H1 (cell line): Measurements from ENCODE around the gene KLHL41. TPM values are rescaled to one million over a fixed set of nuclear protein-coding genes. Genes with fewer than 3 reads are reported as not detected.

ENCODE experiments used
- CTCF ChIA-PET: fragments of 300-600 bp; sonication (Branson Sonifier 250); formaldehyde crosslinking; loops from one replicate; lab custom pipeline; 2021; ENCODE audit not compliant: partially characterized antibody; lab: Charles Lee
- POLR2A ChIA-PET: fragments of 300-600 bp; sonication (Branson Sonifier 250); formaldehyde crosslinking; loops from one replicate; lab custom pipeline; 2021; ENCODE audit warnings: inconsistent platforms; ENCODE audit not compliant: partially characterized antibody; lab: Charles Lee
- DNase-seq, 2 experiments: peaks; one replicate each; pipeline versions ENCODE4 v3.0.0 to v3.0.0-alpha.2; 2010 to 2022; ENCODE audit warnings: low spot score in 2 of 2, low read depth in 1 of 2, mixed read lengths in 1 of 2
- FAIRE-seq: peaks from 2 replicates; lab custom pipeline; 2011; peaks lifted over from hg19 to GRCh38; lab: Jason Lieb, UNC
- H2AFZ ChIP-seq: 2 replicates; pipeline ENCODE4 v1.8.1; 2012; ENCODE audit warnings: low read length, inconsistent platforms
- H2AK5ac ChIP-seq: 2 replicates; pipeline ENCODE4 v1.6.1; 2013; ENCODE audit warnings: low read depth, low read length
- H2BK120ac ChIP-seq: replicated peaks from 2 replicates; pipeline ENCODE3; 2013; ENCODE audit warnings: low read depth, low read length, inconsistent platforms
- H2BK12ac ChIP-seq: 2 replicates; pipeline ENCODE4 v1.6.1; 2013; ENCODE audit warnings: low read depth, low read length
- H2BK15ac ChIP-seq: 2 replicates; pipeline ENCODE4 v1.6.1; 2013; ENCODE audit warnings: low read length
- H2BK20ac ChIP-seq: 2 replicates; pipeline ENCODE4 v1.6.1; 2013; ENCODE audit warnings: low read length
- H2BK5ac ChIP-seq: 2 replicates; pipeline ENCODE4 v1.6.1; 2013; ENCODE audit warnings: low read depth, low read length
- H3K14ac ChIP-seq: 2 replicates; pipeline ENCODE4 v1.6.1; 2013; ENCODE audit warnings: inconsistent platforms; ENCODE audit not compliant: insufficient read length
- H3K18ac ChIP-seq: 2 replicates; pipeline ENCODE4 v1.6.1; 2013; ENCODE audit warnings: low read length; ENCODE audit errors: extremely low read depth
- H3K23ac ChIP-seq: 2 replicates; pipeline ENCODE4 v1.6.1; 2013; ENCODE audit warnings: inconsistent platforms; ENCODE audit not compliant: insufficient read length
- H3K23me2 ChIP-seq: 2 replicates; pipeline ENCODE4 v1.6.1; 2013; ENCODE audit warnings: low read depth, low read length
- H3K27ac ChIP-seq: 2 replicates; pipeline ENCODE4 v1.6.1; 2011; ENCODE audit warnings: low read depth, low read length, inconsistent platforms
- H3K27me3 ChIP-seq, 4 experiments: replicated peaks in 1 of 4; 1 replicate in 1 of 4; 2 replicates in 3 of 4; pipeline versions ENCODE4 v1.6.1 to v1.8.1; 2011 to 2013; ENCODE audit warnings: low read length in 3 of 4, mild to moderate bottlenecking in 3 of 4, inconsistent platforms in 2 of 4, mixed read lengths in 2 of 4, moderate library complexity in 1 of 4; ENCODE audit not compliant: control insufficient read depth in 3 of 4, insufficient read depth in 3 of 4; ENCODE audit errors: extremely low read depth in 1 of 4
- H3K36me3 ChIP-seq, 4 experiments: 2 replicates each; pipeline versions ENCODE4 v1.6.1 to v1.8.1; 2011 to 2013; ENCODE audit warnings: mild to moderate bottlenecking in 4 of 4, low read length in 3 of 4, moderate library complexity in 2 of 4, control low read depth in 1 of 4, inconsistent platforms in 1 of 4; ENCODE audit not compliant: insufficient read depth in 4 of 4, control insufficient read depth in 2 of 4
- H3K4ac ChIP-seq: replicated peaks from 2 replicates; pipeline ENCODE3; 2013; ENCODE audit warnings: low read length, low read depth, mixed read lengths, inconsistent platforms; ENCODE audit not compliant: insufficient read length
- H3K4me1 ChIP-seq, 4 experiments: replicated peaks in 1 of 4; 1 replicate in 1 of 4; 2 replicates in 3 of 4; pipeline versions ENCODE4 v1.6.1 to v1.8.1; 2011 to 2013; ENCODE audit warnings: low read length in 3 of 4, inconsistent platforms in 2 of 4, mixed read lengths in 1 of 4; ENCODE audit not compliant: insufficient read depth in 4 of 4, control insufficient read depth in 3 of 4
- H3K4me2 ChIP-seq, 2 experiments: 2 replicates each; pipeline versions ENCODE4 v1.6.1 to v1.8.1; 2011 to 2013; ENCODE audit warnings: low read depth in 2 of 2, low read length in 2 of 2, control low read depth in 1 of 2, inconsistent platforms in 1 of 2, mild to moderate bottlenecking in 1 of 2; ENCODE audit not compliant: insufficient read depth in 1 of 2
- H3K4me3 ChIP-seq, 4 experiments: fragments of 200-600, 300-600 bp in 1 of 4; sonication (generic), shearing (Covaris generic), sonication (Bioruptor Twin) in 1 of 4; 2 replicates each; pipeline versions ENCODE4 v1.5.1 to v1.8.1; 2011 to 2016; ENCODE audit warnings: low read length in 4 of 4, low read depth in 3 of 4, control low read depth in 2 of 4, inconsistent platforms in 2 of 4, mild to moderate bottlenecking in 2 of 4, mixed read lengths in 1 of 4, moderate library complexity in 1 of 4; ENCODE audit not compliant: insufficient read depth in 2 of 4; ENCODE audit errors: extremely low read depth in 1 of 4
- H3K56ac ChIP-seq: replicated peaks from 2 replicates; pipeline ENCODE3; 2013; ENCODE audit warnings: low read depth, mild to moderate bottlenecking, mixed read lengths, low read length, inconsistent platforms; ENCODE audit not compliant: insufficient read length
- H3K79me1 ChIP-seq: 2 replicates; pipeline ENCODE4 v1.6.1; 2013; ENCODE audit warnings: low read depth, low read length, control low read depth
- H3K79me2 ChIP-seq, 2 experiments: 2 replicates each; pipeline versions ENCODE4 v1.6.1 to v1.8.1; 2012 to 2013; ENCODE audit warnings: low read length in 2 of 2, mild to moderate bottlenecking in 2 of 2, inconsistent platforms in 1 of 2; ENCODE audit not compliant: insufficient read depth in 2 of 2, control insufficient read depth in 1 of 2
- H3K9ac ChIP-seq, 4 experiments: replicated peaks in 1 of 4; 1 replicate in 1 of 4; 2 replicates in 3 of 4; pipeline versions ENCODE4 v1.6.1 to v1.8.1; 2011 to 2013; ENCODE audit warnings: low read depth in 3 of 4, low read length in 3 of 4, control low read depth in 2 of 4, mild to moderate bottlenecking in 2 of 4, moderate library complexity in 2 of 4, inconsistent platforms in 1 of 4; ENCODE audit errors: extremely low read depth in 1 of 4
- H3K9me3 ChIP-seq, 2 experiments: 2 replicates each; pipeline versions ENCODE4 v1.6.1 to v1.8.1; 2012 to 2013; ENCODE audit warnings: mild to moderate bottlenecking in 2 of 2, moderate library complexity in 2 of 2, control low read depth in 1 of 2, inconsistent platforms in 1 of 2, low read depth in 1 of 2, low read length in 1 of 2, mixed read lengths in 1 of 2; ENCODE audit not compliant: insufficient read depth in 2 of 2
- H4K20me1 ChIP-seq, 2 experiments: replicated peaks in 1 of 2; 2 replicates each; pipeline versions ENCODE3 to v1.8.1; 2011 to 2013; ENCODE audit warnings: inconsistent platforms in 2 of 2, low read length in 2 of 2, mild to moderate bottlenecking in 1 of 2; ENCODE audit not compliant: insufficient read depth in 2 of 2, control insufficient read depth in 1 of 2
- H4K5ac ChIP-seq: 2 replicates; pipeline ENCODE4 v1.6.1; 2013; ENCODE audit warnings: low read length, low read depth, mixed read lengths, inconsistent platforms; ENCODE audit not compliant: insufficient read length
- H4K8ac ChIP-seq: 2 replicates; pipeline ENCODE4 v1.8.0; 2013; ENCODE audit warnings: mild to moderate bottlenecking, moderate library complexity, low read length, inconsistent platforms; ENCODE audit not compliant: insufficient read depth; ENCODE audit errors: extremely low read depth
- H4K91ac ChIP-seq: replicated peaks from 2 replicates; pipeline ENCODE3; 2013; ENCODE audit warnings: low read length, mixed read lengths, inconsistent platforms; ENCODE audit not compliant: insufficient read length
- BRCA1 ChIP-seq: IDR thresholded peaks from 2 replicates; pipeline ENCODE4 v1.6.1; 2012; ENCODE audit warnings: low read depth, low read length, improper control_type of control experiment
- CTBP2 ChIP-seq: IDR thresholded peaks from 2 replicates; pipeline ENCODE4 v1.7.0; 2011; ENCODE audit warnings: borderline replicate concordance, mild to moderate bottlenecking, moderate library complexity, mixed read lengths, low read length; ENCODE audit not compliant: insufficient read depth, insufficient read length
- HDAC2 ChIP-seq, 2 experiments: fragments of 300-600 bp in 1 of 2; sonication (generic) in 1 of 2; IDR thresholded peaks; 2 replicates each; pipeline ENCODE4 v1.6.1; 2011 to 2012; ENCODE audit warnings: low read depth in 2 of 2, low read length in 2 of 2, mild to moderate bottlenecking in 2 of 2, moderate library complexity in 2 of 2, borderline replicate concordance in 1 of 2, inconsistent platforms in 1 of 2
- JUN ChIP-seq: IDR thresholded peaks from 2 replicates; pipeline ENCODE4 v1.6.1; 2011; ENCODE audit warnings: low read depth, mild to moderate bottlenecking, improper control_type of control experiment, low read length
- MAX ChIP-seq: IDR thresholded peaks from 2 replicates; pipeline ENCODE4 v1.6.1; 2012; ENCODE audit warnings: inconsistent platforms
- POLR2AphosphoS5 ChIP-seq: IDR thresholded peaks from 2 replicates; pipeline ENCODE4 v1.6.1; 2011; ENCODE audit warnings: low read depth, low read length
- SIN3A ChIP-seq, 2 experiments: IDR thresholded peaks in 1 of 2; conservative IDR thresholded peaks in 1 of 2; 2 replicates each; pipeline ENCODE4 v1.6.1; 2011 to 2012; ENCODE audit warnings: low read length in 2 of 2, improper control_type of control experiment in 1 of 2, low read depth in 1 of 2, mild to moderate bottlenecking in 1 of 2
- TCF12 ChIP-seq: IDR thresholded peaks from 2 replicates; pipeline ENCODE4 v1.6.1; 2011; ENCODE audit warnings: low read depth, mild to moderate bottlenecking, low read length
- WGBS, 2 experiments: shearing (Covaris generic) in 1 of 2; methylation state at CpG; one replicate each; pipeline versions ENCODE4 v1.1.6 to v1.1.7; 2013 to 2015; ENCODE audit warnings: low lambda C conversion rate in 2 of 2, mixed read lengths in 2 of 2, inconsistent platforms in 1 of 2, low coverage in 1 of 2, missing lambda C conversion rate in 1 of 2; ENCODE audit not compliant: insufficient replicate concordance in 2 of 2, insufficient coverage in 1 of 2, insufficient read length in 1 of 2; ENCODE audit errors: extremely low coverage in 1 of 2, missing lambda C conversion rate in 1 of 2; 5-methylcytosine and 5-hydroxymethylcytosine counted together
- polyA plus RNA-seq, 7 experiments: library from polyadenylated mRNA; depleted of rRNA in 3 of 7; stranded (reverse) in 5 of 7; unstranded in 2 of 7; fragments of >200 nt in 5 of 7; fragments of 200-250 nt in 2 of 7; gene quantifications; 1 replicate in 5 of 7; 2 replicates in 1 of 7; 4 replicates in 1 of 7; pipeline versions ENCODE4 v1.2.1 to v1.2.3, GENCODE V29; 2011 to 2013; ENCODE audit warnings: missing spikeins in 2 of 7, mixed read lengths in 2 of 7
- total RNA-seq: library from RNA; stranded (reverse); fragmentation: NEBNext Ultra II Directional; extraction: Animal tissue kit (Norgen Biotek cat#: 25700); gene quantifications from 2 replicates; pipeline ENCODE4 v1.2.1, GENCODE V29; 2021

Gene KLHL41
- total and polyA plus RNA-seq, 2 of the 8 experiments (the other 6 are each of a cell fraction or from before 2014, with no cell fraction given) = not detected

DNA sequence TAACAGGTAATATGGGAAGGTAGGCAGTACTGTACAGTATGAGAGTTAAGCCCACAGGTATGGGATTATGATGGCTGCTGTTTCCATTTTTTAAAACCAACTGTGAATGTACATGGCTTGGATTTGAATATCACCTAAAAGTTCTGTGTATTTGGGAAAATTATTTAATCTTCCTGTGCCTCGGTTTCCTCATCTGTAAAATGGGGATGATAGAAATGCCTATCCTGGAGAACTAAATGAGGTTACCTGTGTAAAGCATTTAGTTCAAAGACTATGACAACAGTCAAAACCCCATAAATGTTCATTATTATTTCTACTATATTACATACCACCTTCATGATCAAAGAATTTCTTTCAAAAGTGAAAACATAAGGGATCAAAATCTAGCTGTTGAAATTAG, 3.6 kb downstream of the KLHL41 start:
- no peak overlapping the region for H4K8ac ChIP-seq
- H2BK12ac ChIP-seq = no peak overlapping the region
- no peaks in the 10 kb centered on the region for H3K27me3 ChIP-seq
- no peak overlapping the region for H3K56ac ChIP-seq
- no peak for DNase-seq
- H3K23me2 ChIP-seq = no peaks in the 10 kb centered on the region
- no peak overlapping the region for H4K91ac ChIP-seq
- no peaks in the 10 kb centered on the region for H3K9me3 ChIP-seq
- no peak overlapping the region for H4K5ac ChIP-seq
- H2BK120ac ChIP-seq = no peak overlapping the region
- FAIRE-seq = no peak
- H3K4me2 ChIP-seq = no peak overlapping the region
- H2BK5ac ChIP-seq = no peak overlapping the region
- H3K79me2 ChIP-seq = no peaks in the 10 kb centered on the region
- no peak overlapping the region for H3K4ac ChIP-seq
- H3K36me3 ChIP-seq = no peaks in the 10 kb centered on the region
- no peak overlapping the region for H3K9ac ChIP-seq
- H2AFZ ChIP-seq = no peak overlapping the region
- no peak overlapping the region for H2AK5ac ChIP-seq
- no peak overlapping the region for H3K4me3 ChIP-seq
- H3K27ac ChIP-seq = no peak overlapping the region
- H3K4me1 ChIP-seq = peaks cover 0 to 2% (median 0%) of the 10 kb centered on the region in 4 experiments; a peak in 2 of 7 replicates
- no peak overlapping the region for H3K18ac ChIP-seq
- 91% methylated on average over 1 of the region's 1 CpG; no CpG with 5 or more reads in 1 of the 2 experiments for WGBS, 2 experiments
- H4K20me1 ChIP-seq = no peaks in the 10 kb centered on the region
- H3K23ac ChIP-seq = no peak overlapping the region
- no peak overlapping the region for H2BK15ac ChIP-seq
- ChIA-PET POLR2A (no interaction called here), CTCF (interaction anchor here (0.6 kb wide), 1 partner anchor 21 kb away, joined by 3 read pairs; no protein-coding TSS in a partner anchor)
- no peak overlapping the region for H2BK20ac ChIP-seq
- no peak overlapping the region for H3K14ac ChIP-seq
- no peaks in the 10 kb centered on the region for H3K79me1 ChIP-seq
- TF ChIP-seq TCF12 (no peak), CTBP2 (no peak), MAX (no peak), SIN3A (conservative IDR thresholded peaks at IDR 0.05 in 1 of 2, IDR thresholded peaks at IDR 0.05 in 1 of 2; ENCODE audit: low read depth in 1 of 2, low read length in 2 of 2) (no peak), JUN (no peak), BRCA1 (no peak), HDAC2 (IDR thresholded peaks at IDR 0.05; ENCODE audit: borderline replicate concordance in 1 of 2, low read depth in 2 of 2, low read length in 2 of 2) (no peak), POLR2AphosphoS5 (no peak)
